GM23338 (cell line): ENCODE results near the gene ITGB5.

Experiments used
- CREB1 ChIP-seq: fragments of 250-450 bp; sonication (Bioruptor Pico); IDR thresholded peaks from 2 replicates; pipeline ENCODE4 v1.5.0; 2020; ENCODE audit warnings: low read depth, mild to moderate bottlenecking, moderate library complexity
- CTCF ChIP-seq, 2 experiments: fragments of 200-600 bp in 1 of 2; sonication (generic) in 1 of 2; conservative IDR thresholded peaks; 2 replicates each; pipeline versions ENCODE4 v1.5.1 to v1.6.1; 2016 to 2017; ENCODE audit warnings: antibody characterized with exemption in 2 of 2, low read depth in 2 of 2, mild to moderate bottlenecking in 2 of 2, moderate library complexity in 1 of 2
- ETS1 ChIP-seq: IDR thresholded peaks from 2 replicates; pipeline ENCODE4 v1.6.1; 2016; ENCODE audit warnings: antibody characterized with exemption
- EZH2 ChIP-seq: fragments of 200-600 bp; sonication (generic); IDR thresholded peaks from one replicate; pipeline ENCODE4 v1.8.0; 2017; ENCODE audit warnings: antibody characterized with exemption, mild to moderate bottlenecking, low read depth; ENCODE audit not compliant: unreplicated experiment
- EZH2phosphoT487 ChIP-seq: fragments of 200-600 bp; sonication (generic); IDR thresholded peaks from one replicate; pipeline ENCODE4 v1.8.1; 2018; ENCODE audit warnings: antibody characterized with exemption; ENCODE audit not compliant: unreplicated experiment
- POLR2AphosphoS5 ChIP-seq: IDR thresholded peaks from 2 replicates; pipeline ENCODE4 v1.6.1; 2016; ENCODE audit warnings: antibody characterized with exemption, low read depth
- REST ChIP-seq: IDR thresholded peaks from one replicate; pipeline ENCODE4 v1.6.1; 2018; ENCODE audit warnings: antibody characterized with exemption; ENCODE audit not compliant: unreplicated experiment
- ZNF462 ChIP-seq: fragments of 250-450 bp; sonication (Bioruptor Pico); IDR thresholded peaks from 2 replicates; pipeline ENCODE4 v1.5.0; 2020; ENCODE audit warnings: mild to moderate bottlenecking, moderate library complexity

- no peak for TF ChIP-seq POLR2AphosphoS5
- TF ChIP-seq CTCF (conservative IDR thresholded peaks at IDR 0.05; ENCODE audit: low read depth in 2 of 2), result no peak
- TF ChIP-seq EZH2, result no peak
- no peak for TF ChIP-seq CREB1
- no peak for TF ChIP-seq EZH2phosphoT487
- no peak for TF ChIP-seq REST
- no peak for TF ChIP-seq ETS1
- TF ChIP-seq ZNF462, result no peak
These were observed 87.1 kb downstream of the ITGB5 start for GRCh38 chr3:124800076-124800475.
